Fibroblast of lung (primary cell): ENCODE data around the gene CRLF2. TPM values are rescaled to one million over a fixed set of nuclear protein-coding genes. Genes with fewer than 3 reads are reported as not detected.
"Not testable (repeated sequence)": the region's sequence is repeated elsewhere in the genome, so short reads cannot be mapped to it uniquely, and the experiment has no call there.

ENCODE experiments used
- DNase-seq, 2 donors: peaks; one replicate each; pipeline versions ENCODE4 v3.0.0 to v3.0.0-alpha.2; 2010; ENCODE audit warnings: low read depth in 2 of 2
- H2AFZ ChIP-seq: 2 replicates; pipeline ENCODE4 v1.5.1; 2012; ENCODE audit warnings: low read length, control low read depth, inconsistent platforms
- H3K27ac ChIP-seq: 2 replicates; pipeline ENCODE4 v1.5.1; 2011; ENCODE audit warnings: low read length, control low read depth; ENCODE audit not compliant: insufficient read depth
- H3K27me3 ChIP-seq: 2 replicates; pipeline ENCODE4 v1.5.1; 2011; ENCODE audit warnings: mild to moderate bottlenecking, low read length; ENCODE audit not compliant: control insufficient read depth, insufficient read depth
- H3K36me3 ChIP-seq: 2 replicates; pipeline ENCODE4 v1.5.1; 2011; ENCODE audit warnings: low read length; ENCODE audit not compliant: control insufficient read depth, insufficient read depth
- H3K4me1 ChIP-seq: 2 replicates; pipeline ENCODE4 v1.5.1; 2011; ENCODE audit warnings: low read length; ENCODE audit not compliant: control insufficient read depth, insufficient read depth; ENCODE audit errors: extremely low read depth
- H3K4me2 ChIP-seq: 2 replicates; pipeline ENCODE4 v1.5.1; 2011; ENCODE audit warnings: low read length, control low read depth; ENCODE audit not compliant: insufficient read depth; ENCODE audit errors: extremely low read depth
- H3K4me3 ChIP-seq, 4 experiments: fragments of 200-600 bp in 1 of 4; sonication (generic) in 1 of 4; replicated peaks in 1 of 4; 2 replicates each; pipeline ENCODE4 v1.5.1; 2011 to 2016; ENCODE audit warnings: low read length in 4 of 4, low read depth in 3 of 4, mild to moderate bottlenecking in 3 of 4, control low read depth in 2 of 4, inconsistent platforms in 1 of 4, mixed read lengths in 1 of 4; ENCODE audit not compliant: insufficient read depth in 1 of 4; ENCODE audit errors: control extremely low read depth in 1 of 4
- H3K79me2 ChIP-seq: 2 replicates; pipeline ENCODE4 v1.5.1; 2012; ENCODE audit warnings: mild to moderate bottlenecking, low read length, inconsistent platforms; ENCODE audit not compliant: control insufficient read depth, insufficient read depth
- H3K9ac ChIP-seq: 2 replicates; pipeline ENCODE4 v1.5.1; 2011; ENCODE audit warnings: mild to moderate bottlenecking, low read length, control low read depth; ENCODE audit not compliant: insufficient read depth
- H3K9me3 ChIP-seq: 2 replicates; pipeline ENCODE4 v1.5.1; 2012; ENCODE audit warnings: low read depth, low read length; ENCODE audit not compliant: control insufficient read depth, insufficient read depth
- H4K20me1 ChIP-seq: 2 replicates; pipeline ENCODE4 v1.5.1; 2011; ENCODE audit warnings: low read length; ENCODE audit not compliant: control insufficient read depth, insufficient read depth; ENCODE audit errors: extremely low read depth
- CTCF ChIP-seq, 2 donors: IDR thresholded peaks in 1 of 2; conservative IDR thresholded peaks in 1 of 2; 1 replicate in 1 of 2; 2 replicates in 1 of 2; pipeline ENCODE4 v1.5.1; 2011 to 2012; ENCODE audit warnings: low read length in 2 of 2, control low read depth in 1 of 2, inconsistent platforms in 1 of 2, low read depth in 1 of 2, mild to moderate bottlenecking in 1 of 2
- EZH2 ChIP-seq: IDR thresholded peaks from 2 replicates; pipeline ENCODE4 v1.5.1; 2012; ENCODE audit warnings: low read length, control low read depth, mild to moderate bottlenecking; ENCODE audit errors: missing control alignments
- polyA plus RNA-seq, 2 donors: library from polyadenylated mRNA; depleted of rRNA in 1 of 2; stranded (reverse) in 1 of 2; unstranded in 1 of 2; fragments of >200 nt; gene quantifications; 2 replicates each; pipeline ENCODE4 v1.2.1, GENCODE V29; 2011 to 2012; ENCODE audit warnings: missing spikeins in 1 of 2
- total RNA-seq: library from RNA; depleted of rRNA; stranded (reverse); fragments of >200 nt; gene quantifications from 2 replicates; pipeline ENCODE4 v1.2.1, GENCODE V29; 2014

Gene CRLF2
- total and polyA plus RNA-seq, 2 donors (not counting 1 experiment from before 2014, with no cell fraction given) = not detected

GRCh38 chrX:1246816-1247215 lies 34.4 kb upstream of the CRLF2 start:
- Histone ChIP-seq H3K27me3 (no peaks in the 10 kb centered on the region), H3K4me3 (no peak overlapping the region), H3K4me1 (no peaks in the 10 kb centered on the region), H3K36me3 (no peaks in the 10 kb centered on the region), H4K20me1 (no peaks in the 10 kb centered on the region), H3K27ac (no peak overlapping the region), H3K9ac (no peak overlapping the region), H2AFZ (no peak overlapping the region), H3K9me3 (no peaks in the 10 kb centered on the region), H3K4me2 (no peak overlapping the region), H3K79me2 (no peaks in the 10 kb centered on the region)
- peak; percentile 3 to 7 for DNase-seq
- TF ChIP-seq EZH2 (no peak), CTCF (conservative IDR thresholded peaks at IDR 0.05 in 1 of 2, IDR thresholded peaks at IDR 0.05 in 1 of 2; ENCODE audit: low read depth in 1 of 2, low read length in 2 of 2) (peak; percentile 34 to 42)

GRCh38 chrX:1244164-1245076 lies 32.0 kb upstream of the CRLF2 start:
- Histone ChIP-seq H2AFZ (no peak overlapping the region), H3K79me2 (no peaks in the 10 kb centered on the region), H3K4me3 (no peak overlapping the region), H3K27me3 (no peaks in the 10 kb centered on the region), H3K4me1 (no peaks in the 10 kb centered on the region), H4K20me1 (no peaks in the 10 kb centered on the region), H3K27ac (no peak overlapping the region), H3K4me2 (no peak overlapping the region), H3K9me3 (no peaks in the 10 kb centered on the region), H3K9ac (no peak overlapping the region), H3K36me3 (no peaks in the 10 kb centered on the region)
- TF ChIP-seq EZH2 = no peak
- no peak for TF ChIP-seq CTCF (conservative IDR thresholded peaks at IDR 0.05 in 1 of 2, IDR thresholded peaks at IDR 0.05 in 1 of 2; ENCODE audit: low read depth in 1 of 2, low read length in 2 of 2)
- DNase-seq = no peak

GRCh38 chrX:1242891-1243402 lies 30.5 kb upstream of the CRLF2 start:
- Histone ChIP-seq H3K27ac (no peak overlapping the region), H3K9me3 (no peaks in the 10 kb centered on the region), H3K4me1 (no peaks in the 10 kb centered on the region), H2AFZ (no peak overlapping the region), H3K79me2 (no peaks in the 10 kb centered on the region), H3K4me3 (no peak overlapping the region), H3K4me2 (no peak overlapping the region), H3K9ac (no peak overlapping the region), H3K27me3 (no peaks in the 10 kb centered on the region), H4K20me1 (no peaks in the 10 kb centered on the region), H3K36me3 (no peaks in the 10 kb centered on the region)
- DNase-seq = no peak
- TF ChIP-seq CTCF (conservative IDR thresholded peaks at IDR 0.05 in 1 of 2, IDR thresholded peaks at IDR 0.05 in 1 of 2; ENCODE audit: low read depth in 1 of 2, low read length in 2 of 2) (no peak), EZH2 (no peak)

- H2AFZ ChIP-seq, H3K27me3 ChIP-seq, H3K4me3 ChIP-seq: not testable (repeated sequence)
Observed at GRCh38 chrX:1240551-1240950, 28.1 kb upstream of the CRLF2 start.

More at GRCh38 chrX:1240551-1240950, 28.1 kb upstream of the CRLF2 start:
- DNase-seq, H3K79me2 ChIP-seq, H3K27ac ChIP-seq, H3K36me3 ChIP-seq, H3K9ac ChIP-seq, H3K4me1 ChIP-seq, H3K9me3 ChIP-seq, H3K4me2 ChIP-seq, H4K20me1 ChIP-seq: not testable (repeated sequence)
